Measurements from ENCODE around the gene G6PC2. TPM values are rescaled to one million over a fixed set of nuclear protein-coding genes. Genes with fewer than 3 reads are reported as not detected.

Gene G6PC2
- polyA plus RNA-seq, 1 donor from 2014 or later: not detected

DNA sequence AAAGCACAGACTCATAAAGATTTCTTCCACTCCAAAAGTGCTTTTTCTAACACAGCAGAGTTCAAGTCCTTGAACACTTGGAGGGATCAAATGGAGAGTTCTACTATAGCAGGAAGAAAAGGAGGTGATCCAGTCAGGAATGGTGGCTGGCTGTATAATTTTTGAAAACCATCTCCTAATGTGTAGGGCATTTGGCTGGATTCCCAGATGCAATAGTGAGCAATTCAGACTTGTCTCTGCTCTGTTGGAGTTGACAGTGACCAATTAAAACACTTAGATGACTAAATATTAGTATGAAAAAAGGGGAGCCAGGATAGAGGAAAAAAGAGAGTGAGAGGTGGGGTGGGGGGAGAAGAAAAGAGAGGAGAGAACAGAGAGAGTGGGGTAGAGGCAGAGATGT lies 5.3 kb upstream of the G6PC2 start:
- H3K9ac ChIP-seq (ENCODE audit: low read length): no peak overlapping the region
- no peaks in the 10 kb centered on the region for H3K36me3 ChIP-seq (ENCODE audit: insufficient read depth, low read length)
- no peaks in the 10 kb centered on the region for H3K9me2 ChIP-seq (ENCODE audit: insufficient read depth, low read length)
- H3K27me3 ChIP-seq (ENCODE audit: insufficient read depth, low read depth, low read length): no peaks in the 10 kb centered on the region
- H4K20me1 ChIP-seq (ENCODE audit: insufficient read depth): no peaks in the 10 kb centered on the region
- no peaks in the 10 kb centered on the region for H3K79me2 ChIP-seq (replicated peaks; ENCODE audit: insufficient read depth, low read length)
- no peak overlapping the region for H3K4me2 ChIP-seq (ENCODE audit: low read length)
- TF ChIP-seq TAF1 (IDR thresholded peaks at IDR 0.05; ENCODE audit: low read depth) (no peak), POLR2AphosphoS5 (IDR thresholded peaks at IDR 0.05) (no peak), EZH2 (IDR thresholded peaks at IDR 0.05; ENCODE audit: borderline replicate concordance, insufficient read depth, low read length, poor library complexity, severe bottlenecking) (no peak), EP300 (conservative IDR thresholded peaks at IDR 0.05; ENCODE audit: poor library complexity, severe bottlenecking) (no peak)
- H3F3A ChIP-seq (ENCODE audit: insufficient read depth, low read length, poor library complexity, severe bottlenecking): no peaks in the 10 kb centered on the region
- H3K4me3 ChIP-seq (ENCODE audit: low read length): no peak overlapping the region
- H3K9me3 ChIP-seq (ENCODE audit: low read length): no peaks in the 10 kb centered on the region
- H2AFZ ChIP-seq (ENCODE audit: low read depth, low read length): no peak overlapping the region
- no peak overlapping the region for H3K27ac ChIP-seq (ENCODE audit: low read length)

DNA sequence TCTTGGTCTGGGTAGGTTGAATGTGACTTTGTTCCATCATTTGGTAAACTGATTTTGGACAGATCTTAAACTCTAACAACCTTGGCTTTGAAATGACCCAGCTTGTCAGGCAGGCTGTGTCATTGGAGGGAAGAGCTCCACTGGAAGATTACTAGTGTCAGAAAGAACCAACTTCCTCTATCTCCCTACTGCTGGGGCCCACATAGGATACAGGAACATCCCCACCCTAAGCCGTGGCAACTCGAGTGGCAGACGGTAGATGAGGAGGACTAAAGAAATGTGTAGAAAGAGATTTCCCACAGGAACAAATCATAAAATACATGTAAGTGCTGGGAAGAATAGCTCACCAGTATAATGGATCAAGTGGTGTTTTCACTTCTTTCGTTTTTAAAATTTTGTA lies 4.3 kb upstream of the G6PC2 start:
- H2AFZ ChIP-seq (ENCODE audit: low read depth, low read length): no peak overlapping the region
- H3F3A ChIP-seq (ENCODE audit: insufficient read depth, low read length, poor library complexity, severe bottlenecking): no peaks in the 10 kb centered on the region
- H3K9me3 ChIP-seq (ENCODE audit: low read length): no peaks in the 10 kb centered on the region

DNA sequence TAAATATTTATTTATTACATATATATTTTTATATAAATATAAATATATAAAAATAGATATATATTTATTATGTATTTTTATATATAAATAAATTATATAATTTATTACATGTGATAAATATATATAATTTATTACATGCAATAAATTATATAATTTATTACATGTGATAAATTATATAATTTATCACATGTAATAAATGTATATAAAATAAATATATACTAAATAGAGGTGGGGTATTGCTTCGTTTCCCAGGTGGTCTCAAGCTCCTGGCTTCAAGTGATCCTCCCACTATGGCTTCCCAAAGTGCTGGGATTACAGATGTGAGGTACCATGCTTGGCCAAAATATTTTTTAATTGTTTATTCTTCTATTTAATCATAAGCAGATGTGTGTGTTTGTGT lies 3.6 kb upstream of the G6PC2 start:
- H4K20me1 ChIP-seq (ENCODE audit: insufficient read depth): no peaks in the 10 kb centered on the region
- H3K36me3 ChIP-seq (ENCODE audit: insufficient read depth, low read length): no peaks in the 10 kb centered on the region
- no peaks in the 10 kb centered on the region for H3K9me3 ChIP-seq (ENCODE audit: low read length)
- no peak overlapping the region for H3K4me2 ChIP-seq (ENCODE audit: low read length)
- no peak overlapping the region for H3K4me3 ChIP-seq (ENCODE audit: low read length)
- no peaks in the 10 kb centered on the region for H3K9me2 ChIP-seq (ENCODE audit: insufficient read depth, low read length)
- no peaks in the 10 kb centered on the region for H3K79me2 ChIP-seq (replicated peaks; ENCODE audit: insufficient read depth, low read length)
- no peaks in the 10 kb centered on the region for H3F3A ChIP-seq (ENCODE audit: insufficient read depth, low read length, poor library complexity, severe bottlenecking)
- no peak overlapping the region for H3K9ac ChIP-seq (ENCODE audit: low read length)
- TF ChIP-seq, protein P1, sequence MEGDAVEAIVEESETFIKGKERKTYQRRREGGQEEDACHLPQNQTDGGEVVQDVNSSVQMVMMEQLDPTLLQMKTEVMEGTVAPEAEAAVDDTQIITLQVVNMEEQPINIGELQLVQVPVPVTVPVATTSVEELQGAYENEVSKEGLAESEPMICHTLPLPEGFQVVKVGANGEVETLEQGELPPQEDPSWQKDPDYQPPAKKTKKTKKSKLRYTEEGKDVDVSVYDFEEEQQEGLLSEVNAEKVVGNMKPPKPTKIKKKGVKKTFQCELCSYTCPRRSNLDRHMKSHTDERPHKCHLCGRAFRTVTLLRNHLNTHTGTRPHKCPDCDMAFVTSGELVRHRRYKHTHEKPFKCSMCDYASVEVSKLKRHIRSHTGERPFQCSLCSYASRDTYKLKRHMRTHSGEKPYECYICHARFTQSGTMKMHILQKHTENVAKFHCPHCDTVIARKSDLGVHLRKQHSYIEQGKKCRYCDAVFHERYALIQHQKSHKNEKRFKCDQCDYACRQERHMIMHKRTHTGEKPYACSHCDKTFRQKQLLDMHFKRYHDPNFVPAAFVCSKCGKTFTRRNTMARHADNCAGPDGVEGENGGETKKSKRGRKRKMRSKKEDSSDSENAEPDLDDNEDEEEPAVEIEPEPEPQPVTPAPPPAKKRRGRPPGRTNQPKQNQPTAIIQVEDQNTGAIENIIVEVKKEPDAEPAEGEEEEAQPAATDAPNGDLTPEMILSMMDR (IDR thresholded peaks at IDR 0.05; ENCODE audit: poor library complexity, severe bottlenecking): no peak
- H2AFZ ChIP-seq (ENCODE audit: low read depth, low read length): no peak overlapping the region
- H3K27ac ChIP-seq (ENCODE audit: low read length): no peak overlapping the region
- no peaks in the 10 kb centered on the region for H3K27me3 ChIP-seq (ENCODE audit: insufficient read depth, low read depth, low read length)

More for the DNA sequence above, 4.3 kb upstream of the G6PC2 start:
- Histone ChIP-seq H3K27ac (ENCODE audit: low read length) (no peak overlapping the region), H3K9me2 (ENCODE audit: insufficient read depth, low read length) (no peaks in the 10 kb centered on the region), H3K4me2 (ENCODE audit: low read length) (no peak overlapping the region), H4K20me1 (ENCODE audit: insufficient read depth) (no peaks in the 10 kb centered on the region), H3K36me3 (ENCODE audit: insufficient read depth, low read length) (no peaks in the 10 kb centered on the region), H3K9ac (ENCODE audit: low read length) (no peak overlapping the region), H3K27me3 (ENCODE audit: insufficient read depth, low read depth, low read length) (no peaks in the 10 kb centered on the region), H3K4me3 (ENCODE audit: low read length) (no peak overlapping the region), H3K79me2 (replicated peaks; ENCODE audit: insufficient read depth, low read length) (no peaks in the 10 kb centered on the region)
- no peak for TF ChIP-seq POLR2AphosphoS5 (IDR thresholded peaks at IDR 0.05)
- TF ChIP-seq, protein P1 (IDR thresholded peaks at IDR 0.05; ENCODE audit: poor library complexity, severe bottlenecking): no peak
- no peak for TF ChIP-seq MXI1 (conservative IDR thresholded peaks at IDR 0.05; ENCODE audit: poor library complexity, severe bottlenecking)
- no peak for TF ChIP-seq EP300 (conservative IDR thresholded peaks at IDR 0.05; ENCODE audit: poor library complexity, severe bottlenecking)
- no peak for TF ChIP-seq RAD21 (conservative IDR thresholded peaks at IDR 0.05)
- TF ChIP-seq EZH2 (IDR thresholded peaks at IDR 0.05; ENCODE audit: borderline replicate concordance, insufficient read depth, low read length, poor library complexity, severe bottlenecking): no peak
